Right lung (tissue), 5 donors: ENCODE data around the gene F13A1. TPM values are rescaled to one million over a fixed set of nuclear protein-coding genes. Genes with fewer than 3 reads are reported as not detected.

Experiments used
- DNase-seq, 2 donors: peaks; one replicate each; pipeline ENCODE4 v3.0.0-alpha.2; 2013
- polyA plus RNA-seq, 5 donors: library from polyadenylated mRNA; unstranded; fragments of 120-200 nt; gene quantifications; one replicate each; pipeline versions ENCODE4 v1.2.1 to v1.2.3, GENCODE V29; 2013; ENCODE audit warnings: inconsistent platforms in 1 of 5, low replicate concordance in 1 of 5; ENCODE audit not compliant: insufficient read length in 5 of 5, insufficient read depth in 1 of 5

The F13A1 gene
- polyA plus RNA-seq, 5 donors: 31.9 to 72.7 (median 36.9) TPM

- DNase-seq: no peak
Measured at GRCh38 chr6:6246544-6246943, 73.9 kb downstream of the F13A1 start.

- no peak for DNase-seq
Measured at GRCh38 chr6:6244624-6245023, 75.8 kb downstream of the F13A1 start.

GRCh38 chr6:6243846-6244245 is 76.6 kb downstream of the F13A1 start:
- no peak for DNase-seq

DNA sequence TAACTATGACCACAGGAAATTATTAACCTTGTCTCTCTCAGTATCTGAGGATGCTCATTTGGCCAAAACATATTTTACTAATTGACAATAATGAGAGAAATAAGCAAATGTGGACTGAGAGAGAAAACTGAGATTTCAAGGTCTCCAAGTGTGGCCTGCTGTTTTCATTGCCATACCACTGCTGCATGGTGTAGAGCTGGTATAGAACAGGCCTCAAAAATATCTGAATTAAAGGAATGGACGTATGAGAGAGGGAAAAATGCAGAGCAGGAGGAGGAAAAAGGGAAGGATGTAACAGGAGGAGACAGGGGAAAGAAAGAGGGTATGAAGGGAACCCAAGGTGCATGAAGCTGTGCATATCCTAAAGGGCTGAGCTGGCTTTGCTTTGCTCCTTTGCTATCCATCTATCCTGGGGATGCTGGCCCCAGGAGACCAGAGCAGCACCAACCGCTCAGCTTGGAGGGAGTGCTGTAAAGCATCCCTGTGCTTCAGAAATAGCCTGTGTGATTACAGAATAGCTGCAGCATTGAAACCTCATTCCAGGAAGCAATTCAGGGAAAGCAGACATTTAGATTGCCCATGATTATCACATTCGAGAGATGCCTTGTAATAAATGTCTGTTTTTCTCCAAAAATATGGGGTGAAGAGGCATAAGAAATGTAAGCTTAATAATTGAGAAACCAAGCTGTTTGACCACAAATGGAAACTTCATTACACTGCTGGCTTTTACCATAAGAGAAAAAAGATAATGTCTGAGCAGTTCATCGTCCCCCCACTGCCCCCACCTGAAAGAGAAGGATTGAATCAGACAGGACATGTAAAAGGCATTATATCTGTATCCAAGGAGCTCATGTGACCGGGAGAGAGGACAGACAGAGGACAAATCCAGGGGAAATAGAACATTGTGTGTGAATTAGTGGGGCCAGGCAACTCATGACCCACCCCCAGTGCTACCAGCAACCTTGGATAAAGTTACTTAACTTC is 80.6 kb downstream of the F13A1 start:
- DNase-seq: no peak

DNA sequence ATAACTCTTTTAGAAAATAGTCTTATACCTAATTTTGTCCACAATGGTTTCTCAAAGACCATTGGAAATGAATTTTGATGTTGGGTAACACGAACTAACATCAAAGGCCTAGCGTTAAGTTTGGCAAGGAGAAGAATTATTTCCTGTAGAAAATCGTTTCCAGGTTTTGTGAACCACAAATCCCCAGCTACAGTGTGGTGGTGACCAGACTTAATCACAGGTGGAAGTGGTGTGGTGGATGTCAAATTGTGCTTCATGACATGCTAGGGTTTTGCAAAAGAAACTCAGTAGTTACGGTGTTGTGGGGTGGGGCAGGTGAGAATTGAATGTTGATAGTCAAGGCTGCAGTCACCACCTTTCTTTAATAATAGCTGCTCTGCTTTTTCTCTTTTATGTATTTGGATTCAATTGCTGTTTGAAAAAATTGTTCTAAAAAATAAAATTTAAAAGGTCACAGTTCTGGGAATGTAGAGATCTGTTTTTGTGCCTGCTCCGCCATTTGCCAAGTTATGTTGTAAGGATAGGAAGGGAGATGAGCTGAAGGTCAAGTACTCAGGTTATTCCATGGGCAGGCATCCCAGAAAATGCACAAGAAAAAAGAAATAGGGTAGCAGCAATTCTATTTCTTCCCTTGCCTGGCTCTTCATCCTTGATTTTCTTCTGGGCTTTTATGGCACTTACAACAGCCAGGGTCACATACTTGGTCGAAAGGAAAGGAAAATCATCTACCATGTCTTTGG is 83.6 kb downstream of the F13A1 start:
- no peak for DNase-seq

GRCh38 chr6:6235786-6236185 is 84.7 kb downstream of the F13A1 start:
- no peak for DNase-seq

DNA sequence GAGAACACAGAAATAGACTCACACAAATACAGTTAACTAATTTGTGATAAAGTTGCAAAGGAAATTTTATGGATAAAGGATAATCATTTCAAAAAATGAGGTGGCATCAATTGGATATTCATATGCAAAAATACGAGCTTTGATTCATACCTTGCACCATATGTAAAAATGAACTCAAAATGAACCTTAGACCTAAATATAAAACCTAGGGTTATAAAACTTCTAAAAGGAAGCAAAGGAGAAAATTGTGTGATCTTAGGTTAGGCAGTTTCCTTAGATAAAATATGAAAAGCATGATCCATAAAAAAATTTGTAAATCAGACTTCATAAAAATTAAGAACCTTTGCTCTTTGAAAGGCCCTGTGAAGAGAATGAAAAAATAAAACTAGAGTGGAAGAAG is 85.5 kb downstream of the F13A1 start:
- DNase-seq: no peak

DNA sequence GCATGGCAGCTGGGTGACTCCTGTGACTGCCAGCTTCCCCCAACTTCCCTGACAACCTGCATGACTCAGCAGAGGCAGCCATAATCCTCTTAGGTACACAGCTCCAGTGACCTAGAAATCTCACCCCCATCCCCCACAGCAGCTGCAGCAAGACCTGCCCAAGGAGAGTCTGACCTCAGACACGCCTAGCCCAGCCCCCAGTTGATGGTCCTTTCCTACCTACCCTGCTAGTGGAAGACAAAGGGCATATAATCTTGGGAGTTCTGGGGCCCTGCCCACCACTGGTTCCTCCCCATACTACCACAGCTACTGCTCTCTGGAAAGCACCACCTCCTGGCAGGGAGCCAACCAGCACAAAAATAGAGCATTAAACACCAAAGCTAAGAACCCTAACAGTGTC is 90.2 kb downstream of the F13A1 start:
- DNase-seq: no peak

DNA sequence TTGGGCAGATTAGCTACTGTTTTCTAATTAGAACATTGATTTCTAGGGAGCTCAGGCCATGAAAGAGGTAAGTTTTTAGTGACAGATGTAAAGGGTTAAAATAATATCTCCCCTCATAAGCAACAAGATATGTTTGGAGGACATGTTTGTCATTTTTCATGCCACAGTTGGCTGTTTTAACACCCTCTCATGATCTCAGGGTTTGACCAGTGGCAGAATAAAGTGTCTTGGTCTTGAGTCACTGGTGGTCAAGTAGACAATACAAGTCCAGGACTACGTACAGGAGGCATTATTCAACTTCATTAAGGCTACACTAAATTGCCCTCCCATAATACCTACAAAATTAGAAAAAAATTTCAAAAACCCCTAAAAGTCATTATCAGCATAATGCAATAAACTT is 92.6 kb downstream of the F13A1 start:
- no peak for DNase-seq

- peak in 1 of 2 donors; percentile 14 for DNase-seq
Measured at GRCh38 chr6:6225885-6226529, 94.5 kb downstream of the F13A1 start.

- no peak for DNase-seq
Measured at GRCh38 chr6:6224933-6225486, 95.5 kb downstream of the F13A1 start.

DNA sequence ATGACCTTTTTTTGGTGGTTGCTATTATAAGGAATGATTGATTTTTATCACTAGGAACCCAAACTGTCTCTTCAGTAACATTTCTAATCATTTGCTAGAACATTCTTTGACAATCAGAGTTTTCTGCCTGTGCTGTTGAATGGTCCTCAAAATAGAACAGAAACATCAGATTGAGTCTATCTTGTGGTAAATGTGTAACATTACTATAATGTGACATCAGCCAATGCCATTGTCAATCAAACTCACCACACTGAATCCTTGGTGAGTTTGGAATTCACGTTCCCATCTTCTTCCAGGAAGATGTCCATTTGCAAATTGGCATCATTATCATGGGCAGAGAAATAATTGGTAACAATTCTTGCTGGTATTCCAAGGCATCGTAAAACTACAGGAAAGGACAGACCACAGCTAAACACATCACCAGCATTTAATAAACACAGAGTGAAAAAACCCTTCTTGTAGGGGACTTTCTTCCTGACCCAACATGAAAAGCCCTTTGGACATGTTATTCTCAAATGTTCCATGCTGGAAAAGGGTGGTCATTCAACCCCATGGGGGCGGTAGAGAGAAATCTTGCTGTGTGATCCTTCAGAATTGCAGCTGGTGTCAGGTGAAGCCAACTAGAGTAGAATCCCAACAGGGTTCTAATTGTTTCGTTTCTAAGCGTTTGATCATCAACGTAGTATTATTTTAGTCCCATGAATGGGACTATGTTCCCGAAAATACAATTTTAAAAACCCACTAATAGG is 98.5 kb downstream of the F13A1 start:
- no peak for DNase-seq

- DNase-seq: no peak
Measured at GRCh38 chr6:6220718-6221117, 99.7 kb downstream of the F13A1 start.

- DNase-seq: no peak
Measured at GRCh38 chr6:6219716-6220115, 100.7 kb downstream of the F13A1 start.

GRCh38 chr6:6218759-6219085 is 101.7 kb downstream of the F13A1 start:
- no peak for DNase-seq

GRCh38 chr6:6217855-6218758 is 102.4 kb downstream of the F13A1 start:
- no peak for DNase-seq

DNA sequence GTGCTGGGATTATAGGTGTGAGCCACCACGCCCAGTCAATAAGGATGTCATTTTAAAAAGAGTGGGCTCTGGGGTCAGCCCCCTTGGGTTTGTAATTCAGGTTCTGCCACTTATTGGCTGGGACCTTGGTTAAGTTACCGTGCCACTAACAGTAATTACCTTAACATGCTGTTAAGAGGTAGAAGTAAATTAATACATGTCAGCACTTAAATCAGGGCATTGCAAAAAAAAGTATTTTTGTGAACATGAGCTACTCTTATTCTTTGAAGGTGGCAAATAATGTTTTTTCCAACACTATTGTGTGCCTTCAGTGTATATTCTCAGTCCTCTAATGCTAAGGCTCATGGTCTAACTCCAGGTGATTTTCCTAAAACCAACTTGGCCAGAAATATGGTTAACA is 109.5 kb downstream of the F13A1 start:
- DNase-seq: no peak

DNA sequence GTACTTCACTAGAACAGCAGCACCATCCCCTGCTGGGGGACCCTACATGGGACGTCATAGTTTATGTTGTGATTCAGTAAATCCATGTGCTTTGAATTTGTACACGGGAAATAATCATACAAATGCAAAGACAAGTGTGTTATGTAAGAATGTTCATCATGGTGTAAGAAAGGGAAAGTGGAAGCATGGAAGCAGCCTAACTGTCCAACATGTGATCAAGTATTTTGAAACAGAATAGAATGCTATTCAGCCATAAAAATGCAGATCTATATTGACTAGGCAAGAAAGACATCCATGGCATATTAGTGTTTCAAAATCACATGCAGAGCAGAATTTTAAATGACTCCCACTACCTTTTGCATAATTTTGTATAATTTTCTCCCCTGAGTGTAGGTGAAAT is 117.6 kb downstream of the F13A1 start:
- no peak for DNase-seq

- DNase-seq: no peak
Measured at GRCh38 chr6:6201200-6201599, 119.3 kb downstream of the F13A1 start.

GRCh38 chr6:6199678-6200077 is 120.8 kb downstream of the F13A1 start:
- no peak for DNase-seq
